Ovary (tissue), 9 donors: ENCODE results near the gene MKNK1. TPM values are rescaled to one million over a fixed set of nuclear protein-coding genes. Genes with fewer than 3 reads are reported as not detected.
A peak's percentile ranks its signal among the peaks of the same experiment; 100 is the strongest.

Source experiments
- DNase-seq, 5 donors: peaks; one replicate each; pipeline ENCODE4 v3.0.0-alpha.2; 2019 to 2020
- H3K27ac ChIP-seq, 2 donors: fragments of 200-600 bp; one replicate each; pipeline versions ENCODE4 v1.5.1 to v1.8.0; 2019 to 2022
- H3K27me3 ChIP-seq: fragments of 200-600 bp; one replicate; pipeline ENCODE4 v1.8.0; 2022
- H3K36me3 ChIP-seq: fragments of 200-600 bp; sonication (generic); one replicate; pipeline ENCODE4 v1.5.1; 2019
- H3K4me1 ChIP-seq: one replicate; pipeline ENCODE4 v1.8.1; 2013; ENCODE audit warnings: mild to moderate bottlenecking, moderate library complexity; ENCODE audit not compliant: insufficient read depth
- H3K4me3 ChIP-seq: fragments of 200-600 bp; sonication (generic); one replicate; pipeline ENCODE4 v1.5.1; 2017
- H3K9me3 ChIP-seq, 2 donors: fragments of 200-600 bp in 1 of 2; sonication (generic) in 1 of 2; one replicate each; pipeline versions ENCODE4 v1.5.1 to v1.8.1; 2013 to 2019; ENCODE audit warnings: mild to moderate bottlenecking in 1 of 2, moderate library complexity in 1 of 2
- CTCF ChIP-seq, 3 donors: fragments of 450-650 bp in 2 of 3; fragments of 200-600 bp in 1 of 3; IDR thresholded peaks; one replicate each; pipeline versions ENCODE4 v1.5.1 to v1.8.0; 2016 to 2022; ENCODE audit warnings: antibody characterized with exemption in 3 of 3, mild to moderate bottlenecking in 1 of 3
- EP300 ChIP-seq: sonication (generic); formaldehyde crosslinking; IDR thresholded peaks from one replicate; pipeline ENCODE4 v1.6.1; 2017; ENCODE audit warnings: antibody characterized with exemption
- POLR2A ChIP-seq: fragments of 450-650 bp; IDR thresholded peaks from one replicate; pipeline ENCODE4 v1.6.1; 2017; ENCODE audit warnings: antibody characterized with exemption, mild to moderate bottlenecking, moderate library complexity
- WGBS, 3 donors: extraction: QIAGEN DNeasy Blood & Tissue Kit in 1 of 3; methylation state at CpG; one replicate each; pipeline versions ENCODE4 v1.1.5 to v1.1.7; 2013 to 2017; 5-methylcytosine and 5-hydroxymethylcytosine counted together
- intact Hi-C, 4 donors: fragments of 100-400 bp; cut with DNase I; formaldehyde crosslinking; loops; one replicate each; pipeline versions ENCODE4 v1.11.0 to v1.15.1; 2022 to 2023
- polyA plus RNA-seq, 2 donors: library from polyadenylated mRNA; stranded (reverse); fragments of 200-250 nt in 1 of 2; fragments of 350-450 nt in 1 of 2; fragmentation: Illumina TruSeq in 1 of 2; extraction: RNeasy Lipid Tissue Mini Kit (QIAGEN cat#74804) in 1 of 2; gene quantifications; one replicate each; pipeline ENCODE4 v1.2.3, GENCODE V29; 2013 to 2014
- total RNA-seq, 7 donors: library from RNA; depleted of rRNA in 2 of 7; stranded (reverse); fragments of >200 nt in 2 of 7; fragmentation: NEBNext Ultra II Directional in 3 of 7; extraction: Animal tissue kit (Norgen Biotek cat#: 25700) in 3 of 7; gene quantifications; one replicate each; pipeline versions ENCODE4 v1.1.0 to v1.2.4, GENCODE V29; 2016 to 2023
- donor health status: DM: no; HTN: no; CAD: no; lungs with moderate emphysema.
- donor health status: DM: no; HTN: no; CAD: no.
- donor health status: Bipolar disorder and iron deficiency.
- donor health status: DM: yes; HTN: yes; CAD: no.
- donor health status: DM: no; HTN: no; CAD: no.
- donor health status: DM: yes; HTN: yes; CAD: no.

MKNK1 gene
- total and polyA plus RNA-seq, 9 donors = 21.0 to 39.3 (median 24.9) TPM

- Histone ChIP-seq H3K27ac (no peak overlapping the region), H3K36me3 (no peaks in the 10 kb centered on the region), H3K4me1 (no peaks in the 10 kb centered on the region), H3K4me3 (no peak overlapping the region), H3K27me3 (no peaks in the 10 kb centered on the region), H3K9me3 (no peaks in the 10 kb centered on the region)
- DNase-seq = peak; percentile 52 to 83 (median 64)
- intact Hi-C loops = loop anchor here in 2 of 4 donors (2.0 to 5.0 kb wide), 3 partner anchors 50 to 120 kb away; no protein-coding TSS in a partner anchor
- 29 to 36% (median 29%) methylated on average over 3 of the region's 3 CpGs for WGBS, 3 donors
- TF ChIP-seq EP300 = no peak
- TF ChIP-seq CTCF (IDR thresholded peaks at IDR 0.05) = peak in 2 of 3 donors; percentile 39 to 54
Observed at GRCh38 chr1:46527474-46528296, 76.4 kb downstream of the MKNK1 start.

- TF ChIP-seq EP300 = no peak
- no peak for TF ChIP-seq CTCF (IDR thresholded peaks at IDR 0.05)
- no peak for TF ChIP-seq POLR2A
- DNase-seq = no peak
- Histone ChIP-seq H3K4me1 (no peaks in the 10 kb centered on the region), H3K36me3 (no peaks in the 10 kb centered on the region), H3K4me3 (no peak overlapping the region), H3K27ac (no peak overlapping the region), H3K9me3 (no peaks in the 10 kb centered on the region), H3K27me3 (no peaks in the 10 kb centered on the region)
- intact Hi-C loops = loop anchor here in 2 of 4 donors (2.0 to 5.0 kb wide), 3 partner anchors 49 to 119 kb away; no protein-coding TSS in a partner anchor
- 33 to 48% (median 44%) methylated on average over 14 of the region's 14 CpGs for WGBS, 3 donors
Observed at GRCh38 chr1:46526691-46527291, 77.3 kb downstream of the MKNK1 start.

GRCh38 chr1:46526013-46526690, 77.9 kb downstream of the MKNK1 start:
- no peak for TF ChIP-seq CTCF (IDR thresholded peaks at IDR 0.05)
- no peak for TF ChIP-seq POLR2A
- no peak for TF ChIP-seq EP300
- intact Hi-C loops = loop anchor here in 2 of 4 donors (2.0 to 5.0 kb wide), 3 partner anchors 49 to 119 kb away; no protein-coding TSS in a partner anchor
- Histone ChIP-seq H3K9me3 (no peaks in the 10 kb centered on the region), H3K27ac (no peak overlapping the region), H3K4me3 (no peak overlapping the region), H3K4me1 (no peaks in the 10 kb centered on the region), H3K27me3 (no peaks in the 10 kb centered on the region), H3K36me3 (no peaks in the 10 kb centered on the region)
- no peak for DNase-seq
- WGBS, 3 donors = 53 to 59% (median 53%) methylated on average over 17 of the region's 17 CpGs

- no peak for DNase-seq
- intact Hi-C loops = loop anchor here in 2 of 4 donors (5.0 kb wide), 2 partner anchors 48 to 118 kb away; no protein-coding TSS in a partner anchor
Observed at GRCh38 chr1:46525253-46525983, 78.7 kb downstream of the MKNK1 start.

More at GRCh38 chr1:46525253-46525983, 78.7 kb downstream of the MKNK1 start:
- no peaks in the 10 kb centered on the region for H3K4me1 ChIP-seq
- TF ChIP-seq EP300 (no peak), POLR2A (no peak), CTCF (IDR thresholded peaks at IDR 0.05) (no peak)
- no peaks in the 10 kb centered on the region for H3K36me3 ChIP-seq
- H3K27me3 ChIP-seq = no peaks in the 10 kb centered on the region
- H3K27ac ChIP-seq = no peak overlapping the region
- 71 to 80% (median 72%) methylated on average over 13 of the region's 13 CpGs for WGBS, 3 donors
- H3K4me3 ChIP-seq = no peak overlapping the region
- no peaks in the 10 kb centered on the region for H3K9me3 ChIP-seq
